ENCODE measurements around the gene COPG2. TPM values are rescaled to one million over a fixed set of nuclear protein-coding genes. Genes with fewer than 3 reads are reported as not detected.

The COPG2 gene
- total RNA-seq, 4 donors from 2014 or later, result 19.9 to 25.9 (median 23.8) TPM

DNA sequence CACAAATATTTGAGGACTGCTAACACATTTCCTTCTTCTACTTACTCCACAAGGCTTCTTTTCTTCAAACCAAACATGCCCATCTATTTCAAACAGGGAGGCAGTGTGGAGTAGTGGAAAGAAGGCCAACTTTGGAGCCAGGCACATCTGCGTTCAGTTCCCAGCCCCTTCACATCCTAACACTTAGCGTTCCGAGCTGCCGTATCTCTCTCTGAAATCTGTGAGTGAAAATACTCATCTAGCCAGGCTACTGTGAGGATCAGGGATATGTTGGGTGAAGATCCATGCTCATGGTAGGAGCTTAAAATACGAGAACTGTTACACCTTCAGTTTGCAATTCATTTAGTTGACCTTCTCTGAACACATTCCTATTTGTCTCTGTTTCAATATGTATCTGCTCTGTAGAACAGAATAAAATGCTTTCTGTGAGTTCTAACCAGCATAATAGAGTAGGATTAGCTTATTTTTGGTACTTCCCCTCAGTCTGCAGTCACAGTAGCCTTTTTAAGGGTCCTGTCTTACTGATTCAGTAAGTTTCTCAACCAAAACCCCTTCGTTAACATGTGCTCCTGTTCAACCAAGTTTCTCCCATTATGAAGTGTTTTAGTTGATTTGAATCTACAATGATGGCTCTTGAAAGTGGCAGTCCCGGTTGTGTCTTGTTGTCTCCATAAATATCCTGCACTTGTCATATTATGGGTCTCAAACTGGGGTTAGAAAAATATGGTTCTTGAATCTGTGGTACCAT, 180.0 kb downstream of the COPG2 start:
- DNase-seq (ENCODE audit: low spot score in 2 of 2), result no peak
- TF ChIP-seq, protein P1, sequence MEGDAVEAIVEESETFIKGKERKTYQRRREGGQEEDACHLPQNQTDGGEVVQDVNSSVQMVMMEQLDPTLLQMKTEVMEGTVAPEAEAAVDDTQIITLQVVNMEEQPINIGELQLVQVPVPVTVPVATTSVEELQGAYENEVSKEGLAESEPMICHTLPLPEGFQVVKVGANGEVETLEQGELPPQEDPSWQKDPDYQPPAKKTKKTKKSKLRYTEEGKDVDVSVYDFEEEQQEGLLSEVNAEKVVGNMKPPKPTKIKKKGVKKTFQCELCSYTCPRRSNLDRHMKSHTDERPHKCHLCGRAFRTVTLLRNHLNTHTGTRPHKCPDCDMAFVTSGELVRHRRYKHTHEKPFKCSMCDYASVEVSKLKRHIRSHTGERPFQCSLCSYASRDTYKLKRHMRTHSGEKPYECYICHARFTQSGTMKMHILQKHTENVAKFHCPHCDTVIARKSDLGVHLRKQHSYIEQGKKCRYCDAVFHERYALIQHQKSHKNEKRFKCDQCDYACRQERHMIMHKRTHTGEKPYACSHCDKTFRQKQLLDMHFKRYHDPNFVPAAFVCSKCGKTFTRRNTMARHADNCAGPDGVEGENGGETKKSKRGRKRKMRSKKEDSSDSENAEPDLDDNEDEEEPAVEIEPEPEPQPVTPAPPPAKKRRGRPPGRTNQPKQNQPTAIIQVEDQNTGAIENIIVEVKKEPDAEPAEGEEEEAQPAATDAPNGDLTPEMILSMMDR (IDR thresholded peaks at IDR 0.05), result no peak
- no peak for TF ChIP-seq POLR2A (IDR thresholded peaks at IDR 0.05)
- no peak overlapping the region for H3K4me3 ChIP-seq (ENCODE audit: low read depth, poor library complexity, severe bottlenecking)
- intact Hi-C loops (cut with DNase I; ENCODE audit: low total_unique reads), result no loop called here
- WGBS, 2 donors, result 72 to 78% methylated on average over 7 of the region's 7 CpGs

DNA sequence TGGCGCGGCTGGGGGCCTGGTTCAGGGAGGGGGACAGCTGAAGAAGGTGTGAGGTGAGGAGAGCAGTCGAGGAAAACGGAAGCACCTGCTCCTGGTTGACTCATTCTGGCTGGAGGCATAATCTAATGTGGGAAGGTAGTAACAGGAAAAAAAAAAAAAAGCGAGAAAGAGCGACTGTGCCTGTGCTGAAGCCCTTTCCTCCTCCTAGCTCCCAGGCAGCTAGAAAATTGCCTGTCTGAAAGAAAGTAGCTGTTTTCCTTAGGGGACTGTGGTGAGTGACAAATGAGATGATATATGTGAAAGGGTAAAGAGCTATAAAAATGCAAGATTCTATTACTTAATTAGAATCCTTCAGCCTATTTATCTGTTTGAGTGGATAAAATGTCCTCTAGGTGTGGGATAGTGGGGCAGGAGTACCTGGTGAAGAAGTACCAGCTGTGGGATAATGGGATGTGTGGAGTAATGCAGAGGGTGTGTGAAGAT, 181.6 kb downstream of the COPG2 start:
- 25 to 39% methylated on average over 6 of the region's 6 CpGs for WGBS, 2 donors
- intact Hi-C loops (cut with DNase I; ENCODE audit: low total_unique reads), result no loop called here
- peak overlapping the region; percentile 18 for H3K4me3 ChIP-seq (ENCODE audit: low read depth, poor library complexity, severe bottlenecking)
- no peak for DNase-seq (ENCODE audit: low spot score in 2 of 2)
- TF ChIP-seq, protein P1 (IDR thresholded peaks at IDR 0.05), result no peak
- no peak for TF ChIP-seq POLR2A (IDR thresholded peaks at IDR 0.05)

DNA sequence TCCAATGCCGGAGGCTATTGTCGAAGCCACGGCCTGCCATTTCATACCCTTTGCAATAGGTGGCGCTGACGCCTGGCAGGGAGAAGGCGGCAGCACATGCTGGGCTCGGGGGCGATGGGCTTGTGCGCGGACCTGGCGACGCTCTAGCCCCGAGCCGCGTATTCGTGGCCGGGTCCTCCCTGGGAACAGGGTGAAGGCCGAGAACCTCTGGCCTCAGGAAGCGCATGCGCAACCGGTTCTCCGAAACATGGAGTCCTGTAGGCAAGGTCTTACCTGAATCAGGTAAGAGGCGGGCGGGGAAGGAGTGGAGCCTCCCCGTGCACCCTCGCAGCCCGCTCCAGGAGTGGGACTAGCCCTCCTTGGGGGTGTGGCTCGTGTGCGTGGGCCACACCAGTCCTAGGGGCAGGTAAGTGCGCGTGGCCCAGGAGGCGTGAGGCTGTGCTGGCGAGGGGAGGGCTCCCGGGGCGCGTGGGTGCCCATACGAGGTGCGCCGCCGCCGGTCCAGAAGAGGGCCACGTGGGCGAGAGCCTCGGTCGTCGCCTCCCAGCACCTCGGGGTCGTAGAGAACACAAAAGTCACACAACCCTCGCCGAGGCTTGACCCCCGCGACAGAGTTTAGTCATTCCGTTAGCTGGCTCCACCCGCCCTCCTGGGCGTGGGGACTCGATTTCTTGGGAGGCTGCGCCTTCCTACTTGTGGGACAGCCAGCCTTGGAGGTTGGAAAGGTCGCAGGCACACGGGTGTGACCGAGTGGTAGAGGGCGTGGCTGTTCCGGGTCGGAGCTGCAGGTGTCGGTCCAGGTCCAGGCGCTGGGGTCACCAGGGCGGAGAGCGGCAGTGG, 182.2 kb downstream of the COPG2 start:
- TF ChIP-seq, protein P1 (IDR thresholded peaks at IDR 0.05), result no peak
- TF ChIP-seq POLR2A (IDR thresholded peaks at IDR 0.05), result no peak
- 13 to 16% methylated on average over 57 to 64 of the region's 67 CpGs for WGBS, 2 donors
- no peak for DNase-seq (ENCODE audit: low spot score in 2 of 2)
- intact Hi-C loops (cut with DNase I; ENCODE audit: low total_unique reads), result no loop called here
- H3K4me3 ChIP-seq (ENCODE audit: low read depth, poor library complexity, severe bottlenecking), result peak overlapping the region; percentile 18

DNA sequence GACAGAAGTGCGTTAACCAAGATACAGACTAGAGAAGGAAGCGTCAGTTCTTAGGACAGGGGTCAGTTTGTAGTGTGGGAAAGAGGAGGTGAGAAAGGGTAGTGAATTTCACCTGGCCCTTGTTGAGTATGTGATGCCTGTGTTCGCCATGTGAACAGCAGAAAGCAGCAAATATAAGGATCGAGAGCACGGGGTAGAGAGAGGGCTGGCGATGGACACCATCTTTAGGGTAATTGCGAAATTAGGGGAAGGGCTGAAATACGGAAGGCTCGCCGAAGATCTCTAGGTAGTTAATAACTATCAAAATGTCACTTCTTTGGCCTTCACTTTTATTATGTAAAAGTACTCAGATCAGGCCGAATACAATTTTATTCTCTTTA, 182.8 kb downstream of the COPG2 start:
- 75 to 81% methylated on average over 11 of the region's 11 CpGs for WGBS, 2 donors
- intact Hi-C loops (cut with DNase I; ENCODE audit: low total_unique reads), result no loop called here
- TF ChIP-seq, protein P1 (IDR thresholded peaks at IDR 0.05), result no peak
- TF ChIP-seq POLR2A (IDR thresholded peaks at IDR 0.05), result no peak
- DNase-seq (ENCODE audit: low spot score in 2 of 2), result no peak
- H3K4me3 ChIP-seq (ENCODE audit: low read depth, poor library complexity, severe bottlenecking), result no peak overlapping the region

DNA sequence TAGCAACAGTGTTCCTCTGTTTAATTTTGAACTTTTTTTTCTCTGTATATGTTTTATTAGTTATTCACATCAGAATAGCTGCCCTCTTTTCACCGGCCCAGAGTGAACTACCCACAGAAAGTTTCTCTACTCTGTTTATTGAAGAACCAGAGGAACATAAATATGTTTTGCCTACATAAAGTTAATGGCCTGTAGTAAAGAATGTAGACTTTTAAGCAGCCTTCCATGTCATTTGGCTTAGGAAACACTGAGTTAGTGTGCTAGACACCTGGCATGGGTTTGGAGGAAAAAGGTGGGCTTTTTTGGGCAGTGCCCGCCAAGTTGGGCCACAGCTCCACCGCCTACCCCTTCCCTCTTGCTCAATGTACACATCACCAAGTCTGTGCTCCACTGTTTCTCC, 185.5 kb downstream of the COPG2 start:
- no peak for DNase-seq (ENCODE audit: low spot score in 2 of 2)
- intact Hi-C loops (cut with DNase I; ENCODE audit: low total_unique reads), result no loop called here
- no peak overlapping the region for H3K4me3 ChIP-seq (ENCODE audit: low read depth, poor library complexity, severe bottlenecking)
- TF ChIP-seq, protein P1 (IDR thresholded peaks at IDR 0.05), result no peak
- no peak for TF ChIP-seq POLR2A (IDR thresholded peaks at IDR 0.05)
- 95 to 98% methylated on average over 3 of the region's 3 CpGs for WGBS, 2 donors

All from lower leg skin (tissue), 4 donors.